GM12864 (cell line): ENCODE data around the gene SCP2.

Source experiments
- DNase-seq: peaks from one replicate; pipeline ENCODE4 v3.0.0-alpha.2; 2011; ENCODE audit warnings: low read depth
- H3K4me3 ChIP-seq: 2 replicates; pipeline ENCODE4 v1.5.1; 2011; ENCODE audit warnings: mild to moderate bottlenecking, low read depth, low read length, control low read depth
- TF ChIP-seq, protein P1 (sequence below): IDR thresholded peaks from 2 replicates; pipeline ENCODE4 v1.5.1; 2011; ENCODE audit warnings: low read depth, mild to moderate bottlenecking, moderate library complexity, low read length, control low read depth, inconsistent platforms; ENCODE audit errors: missing control alignments

The SCP2 gene

DNA sequence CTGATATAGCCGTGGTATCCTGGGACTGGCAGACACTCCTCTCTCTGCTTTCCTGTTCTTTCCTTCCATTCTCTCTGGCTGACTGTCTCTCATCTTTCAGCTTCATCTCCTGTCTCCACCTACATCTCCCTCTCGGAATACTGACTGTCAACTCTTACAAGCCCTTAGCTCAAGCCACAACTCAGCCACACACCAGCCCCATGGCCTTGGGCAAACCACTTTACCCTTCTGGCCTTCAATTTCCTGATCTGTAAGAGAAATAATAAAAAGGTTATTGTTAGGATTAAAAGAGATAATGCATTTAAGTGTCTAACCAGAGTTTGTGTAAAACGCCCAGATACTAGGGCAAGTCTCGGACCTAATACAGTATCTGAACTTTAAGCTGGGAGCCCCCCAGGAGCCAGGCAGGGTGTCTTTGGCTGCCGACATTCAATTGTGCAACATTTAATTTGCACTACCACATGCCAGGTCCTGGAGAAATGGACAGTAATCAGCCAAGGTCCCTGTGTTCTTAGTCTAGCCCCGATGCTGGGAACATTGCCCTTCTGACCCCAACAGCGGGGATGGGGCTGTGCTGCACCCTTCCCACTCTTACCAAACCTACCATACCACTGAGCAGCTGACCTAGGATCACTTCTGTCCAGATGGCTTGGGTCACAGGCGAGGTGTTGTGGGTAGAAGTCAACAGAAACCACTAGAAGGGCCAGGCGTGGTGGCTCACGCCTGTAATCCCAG, 10.7 kb upstream of the SCP2 start:
- TF ChIP-seq, protein P1, sequence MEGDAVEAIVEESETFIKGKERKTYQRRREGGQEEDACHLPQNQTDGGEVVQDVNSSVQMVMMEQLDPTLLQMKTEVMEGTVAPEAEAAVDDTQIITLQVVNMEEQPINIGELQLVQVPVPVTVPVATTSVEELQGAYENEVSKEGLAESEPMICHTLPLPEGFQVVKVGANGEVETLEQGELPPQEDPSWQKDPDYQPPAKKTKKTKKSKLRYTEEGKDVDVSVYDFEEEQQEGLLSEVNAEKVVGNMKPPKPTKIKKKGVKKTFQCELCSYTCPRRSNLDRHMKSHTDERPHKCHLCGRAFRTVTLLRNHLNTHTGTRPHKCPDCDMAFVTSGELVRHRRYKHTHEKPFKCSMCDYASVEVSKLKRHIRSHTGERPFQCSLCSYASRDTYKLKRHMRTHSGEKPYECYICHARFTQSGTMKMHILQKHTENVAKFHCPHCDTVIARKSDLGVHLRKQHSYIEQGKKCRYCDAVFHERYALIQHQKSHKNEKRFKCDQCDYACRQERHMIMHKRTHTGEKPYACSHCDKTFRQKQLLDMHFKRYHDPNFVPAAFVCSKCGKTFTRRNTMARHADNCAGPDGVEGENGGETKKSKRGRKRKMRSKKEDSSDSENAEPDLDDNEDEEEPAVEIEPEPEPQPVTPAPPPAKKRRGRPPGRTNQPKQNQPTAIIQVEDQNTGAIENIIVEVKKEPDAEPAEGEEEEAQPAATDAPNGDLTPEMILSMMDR: no peak
- no peak overlapping the region for H3K4me3 ChIP-seq
- DNase-seq: no peak

GRCh38 chr1:52917156-52917555, 9.9 kb upstream of the SCP2 start:
- H3K4me3 ChIP-seq: no peak overlapping the region
- TF ChIP-seq, protein P1: no peak
- DNase-seq: no peak

- no peak for DNase-seq
- no peak overlapping the region for H3K4me3 ChIP-seq
- TF ChIP-seq, protein P1: no peak
Measured at GRCh38 chr1:52917581-52917980, 9.5 kb upstream of the SCP2 start.

DNA sequence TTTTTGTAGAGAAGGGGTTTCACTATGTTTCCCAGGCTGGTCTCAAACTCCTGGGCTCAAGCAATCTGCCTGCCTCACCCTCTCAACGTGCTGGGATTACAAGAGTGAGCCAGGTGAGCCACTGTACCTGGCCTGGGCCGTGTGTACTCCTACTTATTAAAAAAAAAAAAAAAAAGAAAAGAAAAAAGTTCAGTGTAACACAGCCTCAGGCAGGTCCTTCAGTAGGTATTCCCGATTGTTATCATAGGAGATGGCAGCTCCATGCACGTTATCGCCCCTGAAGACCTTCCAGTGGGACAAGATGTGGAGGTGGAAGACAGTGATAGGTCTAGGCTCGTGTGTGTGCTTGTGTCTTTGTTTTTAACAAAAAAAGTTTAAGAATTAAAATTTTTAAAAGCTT, 8.9 kb upstream of the SCP2 start:
- H3K4me3 ChIP-seq: no peak overlapping the region
- TF ChIP-seq, protein P1: no peak
- DNase-seq: no peak

- TF ChIP-seq, protein P1: no peak
- no peak for DNase-seq
- no peak overlapping the region for H3K4me3 ChIP-seq
Measured at GRCh38 chr1:52919051-52919722, 7.9 kb upstream of the SCP2 start.

DNA sequence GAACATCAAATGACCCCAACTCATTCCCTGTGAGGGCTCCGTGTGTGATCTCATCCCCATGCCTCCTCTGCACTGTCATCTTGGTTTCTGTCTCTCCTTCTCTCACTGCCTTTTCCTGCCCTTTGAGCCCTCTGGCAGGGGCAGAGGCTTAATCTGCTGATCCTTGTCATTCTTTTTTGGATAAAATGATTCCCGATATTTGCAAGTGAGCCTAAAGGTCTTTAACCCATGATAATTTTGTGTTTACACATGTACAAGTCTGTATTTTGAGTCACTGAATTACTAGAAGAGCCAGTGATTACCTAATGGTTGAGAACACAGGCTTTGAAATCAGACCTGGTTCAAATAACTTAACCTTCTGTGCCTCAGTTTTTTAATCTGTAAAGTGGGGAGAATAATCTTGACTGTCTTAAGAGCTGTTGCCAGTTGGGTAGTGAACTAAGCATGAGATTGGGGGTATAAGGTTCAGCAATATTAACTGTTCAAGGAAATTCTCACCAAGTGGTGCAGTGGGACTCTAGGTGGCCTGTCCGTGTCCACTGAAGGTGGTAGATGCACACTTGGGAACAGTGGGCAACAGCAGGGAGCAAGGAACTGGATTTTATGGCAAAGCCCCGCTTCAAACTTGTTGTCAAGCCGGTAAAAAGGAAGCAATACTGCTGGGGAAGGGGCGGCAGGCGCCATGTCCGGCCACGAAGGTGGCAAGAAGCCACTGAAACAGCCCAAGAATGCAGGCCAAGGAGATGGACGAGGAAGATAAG, 7.2 kb upstream of the SCP2 start:
- TF ChIP-seq, protein P1: no peak
- DNase-seq: no peak
- H3K4me3 ChIP-seq: no peak overlapping the region
